ENCODE results near the gene MXRA8.

Gene MXRA8

GRCh38 chr1:1307261-1307922 lies 51.0 kb downstream of the MXRA8 start:
- no peak for DNase-seq (ENCODE audit: low spot score)
- peak overlapping the region; percentile 89 to 98 for H3K27ac ChIP-seq
- no peak for TF ChIP-seq CTCF (IDR thresholded peaks at IDR 0.05)
- H3K4me3 ChIP-seq = peak overlapping the region; percentile 81

- no peak for TF ChIP-seq CTCF (IDR thresholded peaks at IDR 0.05)
- peak overlapping the region; percentile 81 for H3K4me3 ChIP-seq
- no peak for DNase-seq (ENCODE audit: low spot score)
- peak overlapping the region; percentile 89 to 98 for H3K27ac ChIP-seq
Measured at GRCh38 chr1:1306661-1307260, 51.6 kb downstream of the MXRA8 start.

GRCh38 chr1:1306070-1306660 lies 52.2 kb downstream of the MXRA8 start:
- H3K4me3 ChIP-seq = peak overlapping the region; percentile 81
- peak overlapping the region; percentile 35 to 73 for H3K27ac ChIP-seq
- TF ChIP-seq CTCF (IDR thresholded peaks at IDR 0.05) = no peak
- no peak for DNase-seq (ENCODE audit: low spot score)

- Histone ChIP-seq H3K4me3 (peak overlapping the region; percentile 81), H3K27ac (peak overlapping the region; percentile 35 to 73)
- no peak for TF ChIP-seq CTCF (IDR thresholded peaks at IDR 0.05)
- no peak for DNase-seq (ENCODE audit: low spot score)
Measured at GRCh38 chr1:1305300-1306069, 52.9 kb downstream of the MXRA8 start.

- DNase-seq (ENCODE audit: low spot score) = no peak
- peak overlapping the region; percentile 81 for H3K4me3 ChIP-seq
- TF ChIP-seq CTCF (IDR thresholded peaks at IDR 0.05) = no peak
- peak overlapping the region; percentile 35 to 73 for H3K27ac ChIP-seq
Measured at GRCh38 chr1:1304331-1305299, 53.7 kb downstream of the MXRA8 start.

GRCh38 chr1:1303736-1304135 lies 54.6 kb downstream of the MXRA8 start:
- no peak for TF ChIP-seq CTCF (IDR thresholded peaks at IDR 0.05)
- Histone ChIP-seq H3K4me3 (no peak overlapping the region), H3K27ac (peak overlapping the region in 1 of 2 donors; percentile 73)
- no peak for DNase-seq (ENCODE audit: low spot score)
